Effector memory CD4-positive, alpha-beta T cell (primary cell): Measurements from ENCODE around the gene RNU4-1.
A peak's percentile ranks its signal among the peaks of the same experiment; 100 is the strongest.

Experiments used
- DNase-seq, 3 donors: peaks; one replicate each; pipeline ENCODE4 v3.0.0-alpha.2; 2020
- H3K27ac ChIP-seq: 2 replicates; pipeline ENCODE4 v1.7.0; 2013; ENCODE audit warnings: mild to moderate bottlenecking, low read length, moderate library complexity; ENCODE audit not compliant: insufficient read depth, poor library complexity, severe bottlenecking
- H3K27me3 ChIP-seq: replicated peaks from 2 replicates; pipeline ENCODE4 v1.7.0; 2013; ENCODE audit warnings: mild to moderate bottlenecking, low read length; ENCODE audit not compliant: insufficient read depth, control insufficient read depth, poor library complexity, severe bottlenecking
- H3K36me3 ChIP-seq: 2 replicates; pipeline ENCODE4 v1.7.0; 2013; ENCODE audit warnings: mild to moderate bottlenecking, low read length, moderate library complexity; ENCODE audit not compliant: control insufficient read depth, insufficient read depth
- H3K4me1 ChIP-seq: 2 replicates; pipeline ENCODE4 v1.7.0; 2013; ENCODE audit warnings: low read length, mild to moderate bottlenecking; ENCODE audit not compliant: control insufficient read depth, insufficient read depth, poor library complexity, severe bottlenecking
- H3K4me3 ChIP-seq: 2 replicates; pipeline ENCODE4 v1.7.0; 2013; ENCODE audit warnings: low read length, low read depth, mild to moderate bottlenecking; ENCODE audit not compliant: insufficient read depth, poor library complexity, severe bottlenecking
- H3K9me3 ChIP-seq: 2 replicates; pipeline ENCODE4 v1.7.0; 2013; ENCODE audit warnings: mild to moderate bottlenecking, low read length, moderate library complexity; ENCODE audit not compliant: control insufficient read depth

Gene RNU4-1

GRCh38 chr12:120290609-120291305, 2.3 kb downstream of the RNU4-1 start:
- peak overlapping the region; percentile 100 for H3K27ac ChIP-seq
- H3K27me3 ChIP-seq, result no peaks in the 10 kb centered on the region
- no peaks in the 10 kb centered on the region for H3K36me3 ChIP-seq
- no peaks in the 10 kb centered on the region for H3K9me3 ChIP-seq
- peak in 2 of 3 donors; percentile 4 to 16 for DNase-seq
- peaks cover 4% of the 10 kb centered on the region for H3K4me1 ChIP-seq
- H3K4me3 ChIP-seq, result peak overlapping the region; percentile 30

DNA sequence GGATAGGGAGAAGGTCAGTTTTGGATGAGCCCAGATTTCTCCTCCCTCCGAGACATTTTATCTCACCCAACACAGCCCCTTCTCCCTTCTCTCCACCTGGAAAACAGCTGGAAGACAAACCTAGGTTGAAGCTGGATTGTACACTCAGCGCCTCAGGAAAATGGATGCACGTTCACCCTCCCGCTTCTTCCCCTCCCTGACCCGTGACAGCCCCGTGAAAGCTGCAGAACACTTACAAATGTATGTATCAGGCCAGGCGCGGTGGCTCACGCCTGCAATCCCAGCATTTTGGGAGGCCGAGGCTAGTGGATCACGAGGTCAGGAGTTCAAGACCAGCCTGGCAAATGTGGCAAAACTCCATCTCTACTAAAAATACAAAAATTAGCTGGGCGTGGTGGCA, 5.5 kb downstream of the RNU4-1 start:
- no peaks in the 10 kb centered on the region for H3K27me3 ChIP-seq
- no peaks in the 10 kb centered on the region for H3K9me3 ChIP-seq
- H3K27ac ChIP-seq, result no peak overlapping the region
- no peaks in the 10 kb centered on the region for H3K36me3 ChIP-seq
- H3K4me1 ChIP-seq, result peaks cover 4% of the 10 kb centered on the region
- H3K4me3 ChIP-seq, result no peak overlapping the region
- no peak for DNase-seq

DNA sequence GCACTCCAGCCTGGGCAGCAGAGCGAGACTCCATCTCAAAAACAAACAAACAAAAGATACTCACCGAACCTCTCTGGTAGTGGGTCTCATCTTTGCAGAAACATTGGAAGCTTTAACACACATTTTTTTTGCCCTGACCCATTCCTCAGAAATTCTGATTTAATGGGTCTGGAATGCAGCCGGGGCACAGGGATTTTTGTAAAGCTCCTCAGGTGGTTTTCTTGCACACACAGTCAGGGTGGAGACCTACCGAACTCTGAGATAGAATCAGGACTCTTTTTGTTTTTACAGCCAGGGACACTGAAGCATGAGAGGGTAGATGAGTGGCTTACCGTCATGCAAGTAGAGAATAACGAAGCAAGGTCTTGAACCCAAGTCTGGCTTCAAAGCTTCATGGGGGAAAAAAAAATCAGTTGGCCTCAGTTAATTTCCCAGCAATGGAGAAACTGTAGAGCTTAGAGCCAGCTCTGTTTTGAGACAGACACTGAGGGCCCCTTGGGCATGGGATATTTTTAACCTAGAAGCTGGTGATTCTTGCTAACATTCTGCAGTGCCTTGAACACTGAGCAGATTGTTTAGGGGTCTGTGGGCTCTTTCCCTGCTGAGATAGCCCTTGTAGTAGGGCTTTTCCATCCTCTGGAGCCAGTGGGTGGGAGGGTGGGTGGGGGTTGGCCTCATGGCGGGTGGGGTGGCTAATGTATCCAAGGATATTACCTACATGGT, 6.1 kb downstream of the RNU4-1 start:
- Histone ChIP-seq H3K9me3 (no peaks in the 10 kb centered on the region), H3K4me3 (no peak overlapping the region), H3K4me1 (peaks cover 4% of the 10 kb centered on the region), H3K36me3 (no peaks in the 10 kb centered on the region), H3K27ac (no peak overlapping the region), H3K27me3 (no peaks in the 10 kb centered on the region)
- no peak for DNase-seq

- Histone ChIP-seq H3K27me3 (no peaks in the 10 kb centered on the region), H3K27ac (no peak overlapping the region), H3K9me3 (no peaks in the 10 kb centered on the region), H3K4me3 (no peak overlapping the region), H3K36me3 (no peaks in the 10 kb centered on the region), H3K4me1 (no peaks in the 10 kb centered on the region)
- no peak for DNase-seq
Measured at GRCh38 chr12:120284381-120284780, 8.7 kb downstream of the RNU4-1 start.

- Histone ChIP-seq H3K27me3 (no peaks in the 10 kb centered on the region), H3K27ac (no peak overlapping the region), H3K4me1 (no peaks in the 10 kb centered on the region), H3K9me3 (no peaks in the 10 kb centered on the region), H3K36me3 (no peaks in the 10 kb centered on the region), H3K4me3 (no peak overlapping the region)
- DNase-seq, result no peak
Measured at GRCh38 chr12:120283318-120283717, 9.7 kb downstream of the RNU4-1 start.

GRCh38 chr12:120278137-120279069, 14.6 kb downstream of the RNU4-1 start:
- H3K27me3 ChIP-seq, result no peaks in the 10 kb centered on the region
- DNase-seq, result no peak
- H3K4me1 ChIP-seq, result no peaks in the 10 kb centered on the region
- no peak overlapping the region for H3K27ac ChIP-seq
- H3K36me3 ChIP-seq, result no peaks in the 10 kb centered on the region
- H3K4me3 ChIP-seq, result no peak overlapping the region
- no peaks in the 10 kb centered on the region for H3K9me3 ChIP-seq

GRCh38 chr12:120276734-120277133, 16.3 kb downstream of the RNU4-1 start:
- Histone ChIP-seq H3K36me3 (no peaks in the 10 kb centered on the region), H3K4me3 (no peak overlapping the region), H3K27me3 (no peaks in the 10 kb centered on the region), H3K27ac (no peak overlapping the region), H3K9me3 (no peaks in the 10 kb centered on the region), H3K4me1 (no peaks in the 10 kb centered on the region)
- no peak for DNase-seq

DNA sequence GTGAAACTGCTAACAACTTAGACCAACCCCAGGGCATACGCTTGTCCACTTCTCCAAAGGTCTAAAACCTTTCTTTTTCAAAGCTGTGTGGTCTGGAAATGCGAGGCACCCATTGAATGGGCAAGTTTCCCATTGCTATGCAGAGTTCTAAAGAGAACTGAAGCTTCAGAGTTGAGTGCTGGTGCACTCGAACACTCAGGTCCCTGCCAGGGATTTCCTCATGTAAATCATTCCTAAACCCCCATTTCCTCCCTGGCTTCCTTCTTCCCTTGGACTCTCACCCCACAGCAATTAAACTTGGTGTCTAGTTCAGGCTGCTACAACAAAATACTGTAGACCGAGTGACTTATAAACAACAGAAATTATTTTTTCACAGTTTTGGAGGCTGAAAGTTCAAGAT, 25.3 kb downstream of the RNU4-1 start:
- H3K9me3 ChIP-seq, result no peaks in the 10 kb centered on the region
- no peaks in the 10 kb centered on the region for H3K36me3 ChIP-seq
- no peak overlapping the region for H3K27ac ChIP-seq
- H3K4me3 ChIP-seq, result no peak overlapping the region
- no peaks in the 10 kb centered on the region for H3K27me3 ChIP-seq
- no peak for DNase-seq
- peaks cover 17% of the 10 kb centered on the region for H3K4me1 ChIP-seq

- DNase-seq, result no peak
- H3K27me3 ChIP-seq, result no peaks in the 10 kb centered on the region
- no peak overlapping the region for H3K4me3 ChIP-seq
- no peaks in the 10 kb centered on the region for H3K9me3 ChIP-seq
- H3K4me1 ChIP-seq, result peaks cover 30% of the 10 kb centered on the region
- no peak overlapping the region for H3K27ac ChIP-seq
- H3K36me3 ChIP-seq, result no peaks in the 10 kb centered on the region
Measured at GRCh38 chr12:120266180-120266870, 26.7 kb downstream of the RNU4-1 start.
